H1 (cell line): ENCODE results near the gene GABRP. TPM values are rescaled to one million over a fixed set of nuclear protein-coding genes. Genes with fewer than 3 reads are reported as not detected.
"Not testable (repeated sequence)": the region's sequence is repeated elsewhere in the genome, so short reads cannot be mapped to it uniquely, and the experiment has no call there.

ENCODE experiments used
- CTCF ChIA-PET: fragments of 300-600 bp; sonication (Branson Sonifier 250); formaldehyde crosslinking; loops from one replicate; lab custom pipeline; 2021; ENCODE audit not compliant: partially characterized antibody; lab: Charles Lee
- POLR2A ChIA-PET: fragments of 300-600 bp; sonication (Branson Sonifier 250); formaldehyde crosslinking; loops from one replicate; lab custom pipeline; 2021; ENCODE audit warnings: inconsistent platforms; ENCODE audit not compliant: partially characterized antibody; lab: Charles Lee
- DNase-seq, 2 experiments: peaks; one replicate each; pipeline versions ENCODE4 v3.0.0 to v3.0.0-alpha.2; 2010 to 2022; ENCODE audit warnings: low spot score in 2 of 2, low read depth in 1 of 2, mixed read lengths in 1 of 2
- FAIRE-seq: peaks from 2 replicates; lab custom pipeline; 2011; peaks lifted over from hg19 to GRCh38; lab: Jason Lieb, UNC
- H2AFZ ChIP-seq: 2 replicates; pipeline ENCODE4 v1.8.1; 2012; ENCODE audit warnings: low read length, inconsistent platforms
- H2AK5ac ChIP-seq: 2 replicates; pipeline ENCODE4 v1.6.1; 2013; ENCODE audit warnings: low read depth, low read length
- H2BK120ac ChIP-seq: replicated peaks from 2 replicates; pipeline ENCODE3; 2013; ENCODE audit warnings: low read depth, low read length, inconsistent platforms
- H2BK12ac ChIP-seq: 2 replicates; pipeline ENCODE4 v1.6.1; 2013; ENCODE audit warnings: low read depth, low read length
- H2BK15ac ChIP-seq: 2 replicates; pipeline ENCODE4 v1.6.1; 2013; ENCODE audit warnings: low read length
- H2BK20ac ChIP-seq: 2 replicates; pipeline ENCODE4 v1.6.1; 2013; ENCODE audit warnings: low read length
- H2BK5ac ChIP-seq: 2 replicates; pipeline ENCODE4 v1.6.1; 2013; ENCODE audit warnings: low read depth, low read length
- H3K14ac ChIP-seq: 2 replicates; pipeline ENCODE4 v1.6.1; 2013; ENCODE audit warnings: inconsistent platforms; ENCODE audit not compliant: insufficient read length
- H3K18ac ChIP-seq: 2 replicates; pipeline ENCODE4 v1.6.1; 2013; ENCODE audit warnings: low read length; ENCODE audit errors: extremely low read depth
- H3K23ac ChIP-seq: 2 replicates; pipeline ENCODE4 v1.6.1; 2013; ENCODE audit warnings: inconsistent platforms; ENCODE audit not compliant: insufficient read length
- H3K23me2 ChIP-seq: 2 replicates; pipeline ENCODE4 v1.6.1; 2013; ENCODE audit warnings: low read depth, low read length
- H3K27ac ChIP-seq: 2 replicates; pipeline ENCODE4 v1.6.1; 2011; ENCODE audit warnings: low read depth, low read length, inconsistent platforms
- H3K27me3 ChIP-seq, 4 experiments: replicated peaks in 1 of 4; 1 replicate in 1 of 4; 2 replicates in 3 of 4; pipeline versions ENCODE4 v1.6.1 to v1.8.1; 2011 to 2013; ENCODE audit warnings: low read length in 3 of 4, mild to moderate bottlenecking in 3 of 4, inconsistent platforms in 2 of 4, mixed read lengths in 2 of 4, moderate library complexity in 1 of 4; ENCODE audit not compliant: control insufficient read depth in 3 of 4, insufficient read depth in 3 of 4; ENCODE audit errors: extremely low read depth in 1 of 4
- H3K36me3 ChIP-seq, 4 experiments: 2 replicates each; pipeline versions ENCODE4 v1.6.1 to v1.8.1; 2011 to 2013; ENCODE audit warnings: mild to moderate bottlenecking in 4 of 4, low read length in 3 of 4, moderate library complexity in 2 of 4, control low read depth in 1 of 4, inconsistent platforms in 1 of 4; ENCODE audit not compliant: insufficient read depth in 4 of 4, control insufficient read depth in 2 of 4
- H3K4ac ChIP-seq: replicated peaks from 2 replicates; pipeline ENCODE3; 2013; ENCODE audit warnings: low read length, low read depth, mixed read lengths, inconsistent platforms; ENCODE audit not compliant: insufficient read length
- H3K4me1 ChIP-seq, 4 experiments: replicated peaks in 1 of 4; 1 replicate in 1 of 4; 2 replicates in 3 of 4; pipeline versions ENCODE4 v1.6.1 to v1.8.1; 2011 to 2013; ENCODE audit warnings: low read length in 3 of 4, inconsistent platforms in 2 of 4, mixed read lengths in 1 of 4; ENCODE audit not compliant: insufficient read depth in 4 of 4, control insufficient read depth in 3 of 4
- H3K4me2 ChIP-seq, 2 experiments: 2 replicates each; pipeline versions ENCODE4 v1.6.1 to v1.8.1; 2011 to 2013; ENCODE audit warnings: low read depth in 2 of 2, low read length in 2 of 2, control low read depth in 1 of 2, inconsistent platforms in 1 of 2, mild to moderate bottlenecking in 1 of 2; ENCODE audit not compliant: insufficient read depth in 1 of 2
- H3K4me3 ChIP-seq, 4 experiments: fragments of 200-600, 300-600 bp in 1 of 4; sonication (generic), shearing (Covaris generic), sonication (Bioruptor Twin) in 1 of 4; 2 replicates each; pipeline versions ENCODE4 v1.5.1 to v1.8.1; 2011 to 2016; ENCODE audit warnings: low read length in 4 of 4, low read depth in 3 of 4, control low read depth in 2 of 4, inconsistent platforms in 2 of 4, mild to moderate bottlenecking in 2 of 4, mixed read lengths in 1 of 4, moderate library complexity in 1 of 4; ENCODE audit not compliant: insufficient read depth in 2 of 4; ENCODE audit errors: extremely low read depth in 1 of 4
- H3K56ac ChIP-seq: replicated peaks from 2 replicates; pipeline ENCODE3; 2013; ENCODE audit warnings: low read depth, mild to moderate bottlenecking, mixed read lengths, low read length, inconsistent platforms; ENCODE audit not compliant: insufficient read length
- H3K79me1 ChIP-seq: 2 replicates; pipeline ENCODE4 v1.6.1; 2013; ENCODE audit warnings: low read depth, low read length, control low read depth
- H3K79me2 ChIP-seq, 2 experiments: 2 replicates each; pipeline versions ENCODE4 v1.6.1 to v1.8.1; 2012 to 2013; ENCODE audit warnings: low read length in 2 of 2, mild to moderate bottlenecking in 2 of 2, inconsistent platforms in 1 of 2; ENCODE audit not compliant: insufficient read depth in 2 of 2, control insufficient read depth in 1 of 2
- H3K9ac ChIP-seq, 4 experiments: replicated peaks in 1 of 4; 1 replicate in 1 of 4; 2 replicates in 3 of 4; pipeline versions ENCODE4 v1.6.1 to v1.8.1; 2011 to 2013; ENCODE audit warnings: low read depth in 3 of 4, low read length in 3 of 4, control low read depth in 2 of 4, mild to moderate bottlenecking in 2 of 4, moderate library complexity in 2 of 4, inconsistent platforms in 1 of 4; ENCODE audit errors: extremely low read depth in 1 of 4
- H3K9me3 ChIP-seq, 2 experiments: 2 replicates each; pipeline versions ENCODE4 v1.6.1 to v1.8.1; 2012 to 2013; ENCODE audit warnings: mild to moderate bottlenecking in 2 of 2, moderate library complexity in 2 of 2, control low read depth in 1 of 2, inconsistent platforms in 1 of 2, low read depth in 1 of 2, low read length in 1 of 2, mixed read lengths in 1 of 2; ENCODE audit not compliant: insufficient read depth in 2 of 2
- H4K20me1 ChIP-seq, 2 experiments: replicated peaks in 1 of 2; 2 replicates each; pipeline versions ENCODE3 to v1.8.1; 2011 to 2013; ENCODE audit warnings: inconsistent platforms in 2 of 2, low read length in 2 of 2, mild to moderate bottlenecking in 1 of 2; ENCODE audit not compliant: insufficient read depth in 2 of 2, control insufficient read depth in 1 of 2
- H4K5ac ChIP-seq: 2 replicates; pipeline ENCODE4 v1.6.1; 2013; ENCODE audit warnings: low read length, low read depth, mixed read lengths, inconsistent platforms; ENCODE audit not compliant: insufficient read length
- H4K8ac ChIP-seq: 2 replicates; pipeline ENCODE4 v1.8.0; 2013; ENCODE audit warnings: mild to moderate bottlenecking, moderate library complexity, low read length, inconsistent platforms; ENCODE audit not compliant: insufficient read depth; ENCODE audit errors: extremely low read depth
- H4K91ac ChIP-seq: replicated peaks from 2 replicates; pipeline ENCODE3; 2013; ENCODE audit warnings: low read length, mixed read lengths, inconsistent platforms; ENCODE audit not compliant: insufficient read length
- CHD1 ChIP-seq: IDR thresholded peaks from 2 replicates; pipeline ENCODE4 v1.6.1; 2012; ENCODE audit warnings: low read depth, low read length, improper control_type of control experiment
- SIRT6 ChIP-seq: IDR thresholded peaks from one replicate; pipeline ENCODE4 v1.7.1; 2012; ENCODE audit warnings: low read length, inconsistent platforms
- WGBS, 2 experiments: shearing (Covaris generic) in 1 of 2; methylation state at CpG; one replicate each; pipeline versions ENCODE4 v1.1.6 to v1.1.7; 2013 to 2015; ENCODE audit warnings: low lambda C conversion rate in 2 of 2, mixed read lengths in 2 of 2, inconsistent platforms in 1 of 2, low coverage in 1 of 2, missing lambda C conversion rate in 1 of 2; ENCODE audit not compliant: insufficient replicate concordance in 2 of 2, insufficient coverage in 1 of 2, insufficient read length in 1 of 2; ENCODE audit errors: extremely low coverage in 1 of 2, missing lambda C conversion rate in 1 of 2; 5-methylcytosine and 5-hydroxymethylcytosine counted together
- polyA plus RNA-seq, 7 experiments: library from polyadenylated mRNA; depleted of rRNA in 3 of 7; stranded (reverse) in 5 of 7; unstranded in 2 of 7; fragments of >200 nt in 5 of 7; fragments of 200-250 nt in 2 of 7; gene quantifications; 1 replicate in 5 of 7; 2 replicates in 1 of 7; 4 replicates in 1 of 7; pipeline versions ENCODE4 v1.2.1 to v1.2.3, GENCODE V29; 2011 to 2013; ENCODE audit warnings: missing spikeins in 2 of 7, mixed read lengths in 2 of 7
- total RNA-seq: library from RNA; stranded (reverse); fragmentation: NEBNext Ultra II Directional; extraction: Animal tissue kit (Norgen Biotek cat#: 25700); gene quantifications from 2 replicates; pipeline ENCODE4 v1.2.1, GENCODE V29; 2021

Gene GABRP
- total and polyA plus RNA-seq, 2 of the 8 experiments (the other 6 are each of a cell fraction or from before 2014, with no cell fraction given), result 3.7 to 4.0 TPM

- TF ChIP-seq CHD1 (no peak), SIRT6 (no peak)
These were observed 30.2 kb upstream of the GABRP start (continued) for GRCh38 chr5:170753311-170753710.

- H3K23me2 ChIP-seq, DNase-seq, H2AFZ ChIP-seq, FAIRE-seq, H2BK12ac ChIP-seq, H3K4me2 ChIP-seq, H4K8ac ChIP-seq, H4K91ac ChIP-seq, H2BK5ac ChIP-seq, H4K5ac ChIP-seq, H3K27me3 ChIP-seq, H3K4ac ChIP-seq, H2BK15ac ChIP-seq, H3K56ac ChIP-seq, H2BK20ac ChIP-seq, H3K9me3 ChIP-seq, H4K20me1 ChIP-seq, H3K79me1 ChIP-seq, H2AK5ac ChIP-seq, H3K14ac ChIP-seq, H3K18ac ChIP-seq, H3K27ac ChIP-seq, H3K36me3 ChIP-seq, H3K4me3 ChIP-seq, H3K9ac ChIP-seq, H3K79me2 ChIP-seq, H3K4me1 ChIP-seq, H3K23ac ChIP-seq, H2BK120ac ChIP-seq: not testable (repeated sequence)
- ChIA-PET CTCF (interaction anchor here (1.2 to 3.4 kb wide), 2 partner anchors 16 to 36 kb away, joined by 6 to 21 read pairs; no protein-coding TSS in a partner anchor), POLR2A (interaction anchor here (9.5 to 11.3 kb wide), 2 partner anchors 5 to 6 kb away, joined by 190 read pairs; no protein-coding TSS in a partner anchor)
- 100% methylated on average over 1 of the region's 2 CpGs; no CpG with 5 or more reads in 1 of the 2 experiments for WGBS, 2 experiments
These were observed 29.0 kb upstream of the GABRP start for GRCh38 chr5:170754508-170754907.
